Progenitor cell of endocrine pancreas (in vitro differentiated cells): ENCODE data around the gene SFXN3. TPM values are rescaled to one million over a fixed set of nuclear protein-coding genes. Genes with fewer than 3 reads are reported as not detected.

ENCODE experiments used
- DNase-seq: peaks from one replicate; pipeline ENCODE4 v3.0.0; 2021; ENCODE audit warnings: low spot score; ENCODE audit not compliant: unreplicated experiment
- H3K27ac Mint-ChIP-seq: 2 replicates; pipeline ENCODE4 v1.8.0; 2021; ENCODE audit warnings: mild to moderate bottlenecking, moderate library complexity, mixed read lengths
- H3K27me3 Mint-ChIP-seq: 2 replicates; pipeline ENCODE4 v1.8.0; 2021; ENCODE audit warnings: mixed read lengths
- H3K36me3 Mint-ChIP-seq: 2 replicates; pipeline ENCODE4 v1.8.0; 2022; ENCODE audit warnings: mixed read lengths; ENCODE audit not compliant: insufficient read depth
- H3K4me1 Mint-ChIP-seq: 2 replicates; pipeline ENCODE4 v1.8.0; 2021; ENCODE audit warnings: low read depth, mixed read lengths
- H3K4me3 Mint-ChIP-seq: 2 replicates; pipeline ENCODE4 v1.8.0; 2021; ENCODE audit warnings: low read depth, mild to moderate bottlenecking, moderate library complexity, mixed read lengths
- H3K9me3 Mint-ChIP-seq: 2 replicates; pipeline ENCODE4 v1.8.0; 2021; ENCODE audit warnings: low read depth, mixed read lengths
- CTCF ChIP-seq: fragments of 200-600 bp; sonication (generic); IDR thresholded peaks from one replicate; pipeline ENCODE4 v1.5.0; 2021; ENCODE audit warnings: antibody characterized with exemption, mild to moderate bottlenecking; ENCODE audit not compliant: unreplicated experiment
- total RNA-seq: library from RNA; stranded (reverse); gene quantifications from 2 replicates; pipeline ENCODE4 v1.2.1, GENCODE V29; 2021

The SFXN3 gene
- total RNA-seq, 1 donor from 2014 or later = 6.1 TPM

- Mint-ChIP-seq H3K4me3 (peak overlapping the region; percentile 96), H3K27ac (no peak overlapping the region), H3K27me3 (no peaks in the 10 kb centered on the region), H3K36me3 (peaks cover 12% of the 10 kb centered on the region), H3K9me3 (no peaks in the 10 kb centered on the region), H3K4me1 (peaks cover 15% of the 10 kb centered on the region)
- no peak for DNase-seq
- TF ChIP-seq CTCF = no peak
Observed at GRCh38 chr10:100985336-100985735, 45.7 kb upstream of the SFXN3 start.

- Mint-ChIP-seq H3K9me3 (no peaks in the 10 kb centered on the region), H3K27ac (peak overlapping the region; percentile 93), H3K36me3 (peaks cover 15% of the 10 kb centered on the region), H3K4me1 (peaks cover 15% of the 10 kb centered on the region), H3K4me3 (peak overlapping the region; percentile 96), H3K27me3 (no peaks in the 10 kb centered on the region)
- TF ChIP-seq CTCF = no peak
- no peak for DNase-seq
Observed at GRCh38 chr10:100986623-100986951, 44.4 kb upstream of the SFXN3 start.

GRCh38 chr10:100986952-100987684 lies 43.9 kb upstream of the SFXN3 start, which contains the start of the genes MRPL43 and TWNK:
Gene MRPL43, minus strand, starts transcription at chr10:100987497. Its CDS starts 54 bp downstream, at chr10:100987443.
Gene TWNK, plus strand, starts transcription at chr10:100987543. Its CDS starts 668 bp downstream, at chr10:100988211.
- Mint-ChIP-seq H3K9me3 (no peaks in the 10 kb centered on the region), H3K4me1 (peaks cover 15% of the 10 kb centered on the region), H3K27me3 (no peaks in the 10 kb centered on the region), H3K4me3 (peak within 1 kb of the TSS; percentile 96), H3K27ac (peak within 1 kb of the TSS; percentile 93), H3K36me3 (peaks cover 13% of the 10 kb centered on the region)
- DNase-seq = peak; percentile 59
- TF ChIP-seq CTCF = no peak

GRCh38 chr10:100987685-100988049 lies 43.4 kb upstream of the SFXN3 start:
- Mint-ChIP-seq H3K4me3 (peak overlapping the region; percentile 96), H3K9me3 (no peaks in the 10 kb centered on the region), H3K27me3 (no peaks in the 10 kb centered on the region), H3K27ac (peak overlapping the region; percentile 93), H3K36me3 (peaks cover 12% of the 10 kb centered on the region), H3K4me1 (peaks cover 15% of the 10 kb centered on the region)
- TF ChIP-seq CTCF = no peak
- DNase-seq = no peak

- Mint-ChIP-seq H3K27ac (no peak overlapping the region), H3K27me3 (no peaks in the 10 kb centered on the region), H3K36me3 (peaks cover 10% of the 10 kb centered on the region), H3K9me3 (no peaks in the 10 kb centered on the region), H3K4me3 (peak overlapping the region; percentile 96), H3K4me1 (peaks cover 15% of the 10 kb centered on the region)
- no peak for DNase-seq
- no peak for TF ChIP-seq CTCF
Observed at GRCh38 chr10:100988166-100988565, 42.9 kb upstream of the SFXN3 start.
